Stimulated activated CD4-positive, alpha-beta T cell treated with anti-CD3 and anti-CD28 coated beads, Interleukin-1b, Interleukin-23, amount 100 ng/mL, for 1 hour (primary cell): Measurements from ENCODE around the gene KCNJ5.

Experiments
- DNase-seq, 2 donors: peaks; one replicate each; pipeline ENCODE4 v3.0.0-alpha.2; 2020; ENCODE audit warnings: low read depth in 2 of 2

The KCNJ5 gene

DNA sequence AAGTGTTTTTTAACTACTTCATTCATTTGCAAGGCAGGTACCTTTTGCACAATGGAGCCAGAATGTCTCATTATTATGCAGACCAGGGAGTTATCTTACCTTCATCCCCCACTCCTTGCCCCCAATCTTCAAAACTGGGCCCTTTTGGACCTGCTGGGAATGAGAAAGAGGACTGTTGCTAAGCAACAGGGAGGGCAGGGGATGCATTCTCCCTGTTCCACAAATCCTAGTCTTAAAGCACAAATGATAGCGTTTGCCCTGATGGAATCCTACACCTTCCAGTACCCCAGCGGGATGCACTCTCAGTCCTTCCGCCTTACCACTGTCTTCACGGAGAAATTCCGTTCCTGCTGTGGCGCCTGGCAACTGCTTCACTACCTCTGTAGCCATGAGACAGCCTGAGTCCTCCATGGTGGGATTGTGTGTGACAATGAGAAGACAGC lies 20.0 kb upstream of the KCNJ5 start:
- DNase-seq, result no peak

GRCh38 chr11:128872094-128872493 lies 19.1 kb upstream of the KCNJ5 start:
- DNase-seq, result no peak

DNA sequence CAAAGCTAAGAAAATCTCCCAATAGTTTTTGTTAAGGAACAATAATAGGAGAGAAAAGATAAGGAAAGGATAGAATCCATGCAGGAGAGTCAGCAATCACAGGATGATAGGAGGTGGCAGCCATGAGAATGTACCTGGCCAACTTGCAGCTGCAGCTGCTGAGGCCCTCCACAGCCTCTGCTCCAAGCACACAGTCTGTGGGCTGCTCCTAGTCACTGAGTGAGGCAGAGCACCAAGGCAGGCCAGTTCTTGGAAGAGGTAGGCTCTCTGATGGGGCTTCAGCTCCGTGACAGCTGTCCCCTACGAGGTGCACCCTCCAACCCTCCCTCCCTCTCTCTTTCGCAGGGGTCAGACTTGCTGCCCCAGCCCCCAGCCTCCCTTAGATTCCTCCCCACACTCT lies 18.6 kb upstream of the KCNJ5 start:
- DNase-seq, result no peak

DNA sequence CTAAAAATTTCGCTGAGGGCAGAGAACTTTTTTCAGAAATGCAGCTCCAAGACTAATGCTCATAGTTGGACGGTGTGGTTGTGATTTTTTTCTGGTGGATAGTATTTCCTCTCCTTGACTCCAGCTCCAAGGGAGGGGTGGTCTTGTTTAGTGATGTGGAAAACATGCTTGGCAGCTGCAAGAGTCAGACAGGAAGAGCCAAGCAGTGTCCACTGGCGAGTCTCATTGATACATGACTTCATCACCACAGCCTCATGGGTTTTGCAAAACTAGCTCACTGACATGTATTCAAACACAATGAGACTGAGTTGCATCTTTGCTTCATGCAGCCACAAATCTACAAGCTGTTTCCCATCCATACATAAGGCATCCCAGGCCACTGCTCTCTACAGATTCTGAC lies 16.7 kb upstream of the KCNJ5 start:
- no peak for DNase-seq

- no peak for DNase-seq
Measured at GRCh38 chr11:128876133-128876650, 15.0 kb upstream of the KCNJ5 start.

DNA sequence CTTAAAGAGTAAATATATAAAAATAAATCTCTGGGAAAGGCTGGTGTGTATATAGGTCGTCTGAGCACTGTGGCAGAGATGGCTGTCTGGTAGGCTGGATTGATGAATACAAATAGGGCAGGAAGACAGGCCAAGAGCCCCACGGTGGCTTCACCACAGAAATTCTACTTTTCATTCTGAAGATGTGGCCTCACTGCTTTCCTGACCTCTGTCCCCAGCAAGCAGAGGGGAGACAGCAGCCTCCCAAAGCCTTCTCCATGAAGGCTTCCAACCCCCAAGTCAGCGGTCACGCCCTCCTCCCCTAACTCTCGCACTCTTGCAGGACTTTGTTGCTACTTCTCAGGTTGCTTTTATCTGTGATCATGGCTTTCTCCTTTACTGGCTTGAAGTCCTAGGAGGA lies 13.4 kb upstream of the KCNJ5 start:
- DNase-seq, result no peak

GRCh38 chr11:128878455-128878854 lies 12.7 kb upstream of the KCNJ5 start:
- DNase-seq, result no peak

- no peak for DNase-seq
Measured at GRCh38 chr11:128879817-128880216, 11.3 kb upstream of the KCNJ5 start.

GRCh38 chr11:128881221-128881620 lies 9.9 kb upstream of the KCNJ5 start:
- DNase-seq, result no peak

- DNase-seq, result no peak
Measured at GRCh38 chr11:128882451-128882850, 8.7 kb upstream of the KCNJ5 start.

- DNase-seq, result no peak
Measured at GRCh38 chr11:128884054-128884453, 7.1 kb upstream of the KCNJ5 start.

- DNase-seq, result no peak
Measured at GRCh38 chr11:128884703-128885338, 6.3 kb upstream of the KCNJ5 start.

- no peak for DNase-seq
Measured at GRCh38 chr11:128886406-128887124, 4.6 kb upstream of the KCNJ5 start.

GRCh38 chr11:128888034-128888985 lies 2.8 kb upstream of the KCNJ5 start:
- DNase-seq, result no peak

- DNase-seq, result no peak
Measured at GRCh38 chr11:128889657-128890213, 1.4 kb upstream of the KCNJ5 start.

DNA sequence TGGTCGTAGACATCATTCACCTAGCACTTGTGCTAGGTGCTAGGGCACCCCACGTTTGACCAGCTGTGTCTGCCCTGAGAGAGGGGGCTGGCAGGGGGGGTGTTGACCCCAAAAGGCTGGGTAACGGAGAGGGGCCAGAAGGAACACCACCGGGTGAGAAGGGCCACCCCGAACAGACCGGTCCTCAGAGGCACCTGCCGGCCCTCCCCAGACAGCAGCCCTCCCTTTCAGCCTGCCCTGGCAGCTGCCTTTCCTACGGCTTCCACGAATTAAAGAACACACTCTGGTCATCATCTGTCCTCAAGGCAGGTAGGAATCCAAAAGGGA lies 977 bp upstream of the KCNJ5 start:
- no peak for DNase-seq

DNA sequence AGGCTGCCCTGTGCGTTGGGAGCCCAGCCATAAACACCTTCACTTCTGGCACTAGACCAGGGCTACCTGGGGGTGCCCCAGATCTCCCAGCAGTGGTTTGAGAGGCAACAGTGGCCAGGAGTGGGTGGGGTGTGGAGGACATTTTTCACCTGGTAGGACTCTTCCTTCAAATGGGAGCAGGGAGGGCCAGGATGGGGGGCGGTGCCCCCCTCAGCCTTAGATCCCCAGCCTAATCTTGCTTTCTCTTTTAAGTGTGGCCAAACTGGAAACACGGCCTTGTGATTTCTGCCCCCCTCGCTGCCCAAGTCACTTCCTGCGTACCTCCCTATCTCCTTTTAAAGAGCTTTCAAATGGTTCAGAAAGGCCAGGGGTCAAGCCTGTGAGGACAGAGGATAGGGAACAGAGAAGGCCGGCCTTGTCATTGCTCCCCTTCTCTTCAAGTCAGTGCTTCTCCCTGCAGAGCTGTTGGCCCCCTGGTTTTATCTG lies 800 bp downstream of the KCNJ5 start:
- DNase-seq, result no peak

GRCh38 chr11:128892866-128893565 lies 1.9 kb downstream of the KCNJ5 start:
- no peak for DNase-seq

DNA sequence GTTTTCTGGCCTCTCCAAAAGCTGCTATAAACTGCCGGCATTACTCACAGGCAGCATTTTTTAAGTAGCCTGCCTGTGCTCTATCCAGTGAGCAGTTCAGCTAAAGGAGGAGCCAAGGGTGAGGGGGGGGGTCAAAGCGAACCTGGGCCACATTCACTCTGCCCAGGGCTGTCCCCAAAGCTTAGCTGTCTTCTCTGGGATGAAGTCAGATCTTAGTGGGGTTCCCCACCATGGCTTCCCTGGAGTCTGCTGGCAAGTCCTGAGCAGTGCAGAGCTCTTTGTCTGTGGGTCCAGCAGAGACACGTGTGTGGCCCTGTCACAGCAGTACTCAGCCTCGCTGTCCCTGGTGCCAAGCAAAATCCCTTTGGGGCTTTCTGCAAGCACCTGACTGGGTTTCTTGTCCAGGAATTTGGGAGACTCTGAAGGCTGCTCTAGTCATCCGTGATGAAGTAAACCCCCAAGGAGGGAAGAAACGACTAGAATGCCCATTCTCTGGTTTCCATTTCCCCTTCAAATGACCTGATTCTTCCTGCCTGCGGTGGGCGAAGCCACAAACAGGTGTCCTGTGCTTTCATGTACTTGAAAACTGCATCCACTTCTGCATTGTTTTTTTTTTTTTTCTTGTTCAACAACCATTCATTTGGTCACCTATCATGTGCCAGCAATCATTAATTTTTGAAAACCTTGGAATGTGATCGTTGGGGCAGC lies 2.6 kb downstream of the KCNJ5 start:
- DNase-seq, result no peak

- no peak for DNase-seq
Measured at GRCh38 chr11:128894286-128894681, 3.1 kb downstream of the KCNJ5 start.

GRCh38 chr11:128894685-128895084 lies 3.5 kb downstream of the KCNJ5 start:
- no peak for DNase-seq
